ENCODE measurements around the gene RPF1.
"Not testable (repeated sequence)": the region's sequence is repeated elsewhere in the genome, so short reads cannot be mapped to it uniquely, and the experiment has no call there.

Gene RPF1

DNA sequence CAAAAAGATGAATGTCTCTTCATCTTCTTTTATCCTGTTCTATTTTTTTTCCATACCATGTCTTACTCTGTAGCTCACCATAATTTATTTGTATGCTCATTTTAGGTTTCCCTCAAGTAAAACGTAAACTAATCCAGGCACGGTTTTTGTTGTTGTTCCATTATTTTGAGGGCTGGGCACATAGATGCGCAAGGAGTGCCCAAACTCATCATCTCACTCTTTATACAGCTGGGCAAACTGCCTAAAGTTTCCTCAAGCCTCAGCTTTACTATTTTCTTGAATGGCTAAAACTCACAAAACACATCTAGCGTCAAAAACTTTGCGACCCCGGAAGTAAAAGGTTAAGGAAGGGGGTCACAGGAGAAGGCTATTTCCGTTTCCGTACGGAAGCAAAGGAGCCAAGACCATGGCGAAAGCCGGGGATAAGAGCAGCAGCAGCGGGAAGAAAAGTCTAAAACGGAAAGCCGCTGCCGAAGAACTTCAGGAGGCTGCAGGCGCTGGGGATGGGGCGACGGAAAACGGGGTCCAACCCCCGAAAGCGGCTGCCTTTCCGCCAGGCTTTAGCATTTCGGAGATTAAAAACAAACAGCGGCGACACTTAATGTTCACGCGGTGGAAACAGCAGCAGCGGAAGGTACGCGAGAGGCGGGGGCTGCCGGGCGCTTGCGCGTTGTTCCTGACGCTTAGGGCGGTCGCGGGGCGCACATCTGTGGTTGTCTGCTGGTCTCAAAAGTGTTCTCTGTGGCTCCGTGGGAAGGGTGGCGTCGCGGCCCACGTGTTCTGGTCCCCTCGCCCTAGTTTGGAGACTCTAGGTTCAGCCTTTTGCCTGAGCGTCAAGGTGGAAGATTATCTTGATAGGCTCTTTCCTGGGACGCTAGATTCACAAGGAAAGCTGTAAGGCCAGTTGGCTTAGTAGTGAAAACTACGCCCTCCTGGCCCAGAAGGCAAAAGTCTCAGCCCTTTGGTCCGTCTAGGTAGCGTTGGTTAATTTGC lies at the start of gene RPF1:
RPF1 (plus strand) TSS at position 391 of the 993 bp plus-strand sequence; CDS start at position 407, 16 bp downstream.
- peak; percentile 46 for DNase-seq

GRCh38 chr1:84430546-84430945 lies 48.5 kb upstream of the RPF1 start:
- no peak for DNase-seq

DNA sequence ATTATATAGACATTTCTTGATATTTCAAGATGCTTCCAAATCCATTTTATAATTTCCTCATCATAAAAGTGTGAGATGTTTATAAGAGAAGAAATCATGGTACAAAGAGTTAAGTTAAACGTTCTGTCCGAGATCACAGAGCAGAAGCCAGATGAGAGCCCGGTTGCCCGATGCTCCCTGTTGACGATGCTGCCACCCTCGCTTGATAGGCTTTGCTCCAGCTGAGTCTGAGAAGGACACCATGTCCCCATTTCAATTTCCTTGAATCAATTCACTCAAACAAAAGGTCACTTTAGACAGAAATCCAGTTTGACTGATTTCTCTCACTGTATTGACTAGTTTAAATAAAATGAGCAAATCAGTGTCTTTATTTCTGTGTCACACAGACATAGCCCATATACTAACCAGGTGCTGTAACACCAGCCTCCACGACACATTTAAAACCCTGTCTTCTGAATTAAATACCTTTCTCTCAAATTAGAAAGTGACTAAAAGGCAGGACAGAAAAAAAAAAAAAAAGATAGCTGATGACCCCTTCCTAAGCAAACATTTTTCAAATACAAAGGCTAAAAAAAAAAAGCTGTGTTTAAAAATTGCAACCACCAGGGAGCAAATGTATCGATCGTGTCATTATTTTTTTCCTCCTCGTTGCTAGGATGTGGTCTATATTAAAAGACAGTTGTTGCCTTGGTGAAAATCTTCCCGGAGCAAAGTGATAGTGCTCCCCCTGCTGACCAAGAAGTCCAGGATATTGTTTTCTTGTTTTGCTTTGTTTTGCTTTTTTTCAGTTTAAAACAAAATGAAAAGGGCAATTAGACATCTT lies 45.6 kb upstream of the RPF1 start:
- peak; percentile 71 for DNase-seq

- no peak for DNase-seq
Observed at GRCh38 chr1:84434081-84434769, 44.8 kb upstream of the RPF1 start.

DNA sequence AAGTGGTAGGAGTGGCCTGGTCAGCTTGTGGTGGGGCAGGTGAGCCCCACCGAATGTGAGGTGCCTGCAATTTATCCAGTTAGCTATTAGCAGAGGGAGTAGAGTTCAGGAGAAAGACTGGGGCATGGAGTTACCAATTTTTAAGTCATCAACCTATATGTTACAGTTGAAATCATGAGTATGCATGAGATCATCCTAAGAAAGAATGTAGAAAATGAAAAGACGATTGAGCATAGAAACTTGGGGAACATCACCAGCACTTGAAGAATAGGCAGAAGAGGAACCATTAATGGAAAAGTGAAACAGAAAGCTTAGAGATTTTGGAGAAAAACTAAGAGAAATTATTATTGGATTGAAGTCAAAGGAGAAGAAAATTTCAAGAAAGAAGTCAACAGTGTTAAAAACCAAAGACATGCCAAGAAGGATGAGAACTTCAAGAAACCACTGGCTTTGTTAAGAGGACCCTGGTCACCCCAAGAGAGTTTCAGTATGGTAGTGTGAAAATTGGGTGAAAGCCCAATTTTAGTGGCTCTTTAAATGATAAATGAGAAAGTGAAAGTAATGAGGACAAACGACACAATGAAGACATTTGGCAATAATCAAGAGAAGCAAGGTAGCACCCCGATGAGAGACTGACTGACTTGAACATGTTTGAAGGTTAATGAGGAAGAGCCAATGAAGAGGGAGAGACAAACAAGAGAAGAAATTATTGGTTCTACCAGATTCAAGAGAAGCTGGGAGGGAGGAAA lies 44.1 kb upstream of the RPF1 start:
- no peak for DNase-seq

GRCh38 chr1:84436876-84437655 lies 42.0 kb upstream of the RPF1 start:
- no peak for DNase-seq

DNA sequence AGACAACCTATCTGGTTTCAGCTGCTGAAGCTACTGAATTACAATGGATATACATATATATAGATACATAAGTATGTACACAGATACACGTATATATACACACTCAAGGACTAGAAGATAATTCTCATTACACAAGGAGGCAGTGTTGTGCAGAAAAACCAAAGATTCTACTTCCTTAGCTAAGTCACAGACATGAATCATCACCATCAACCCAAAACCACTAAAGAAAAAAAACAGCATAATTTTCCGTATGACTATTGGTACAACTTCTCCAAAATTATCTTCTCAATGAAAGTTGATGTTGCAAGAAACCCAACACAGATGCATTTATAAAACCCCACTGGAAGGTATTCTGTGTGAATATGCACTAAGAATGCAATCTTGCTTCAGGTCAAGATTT lies 36.8 kb upstream of the RPF1 start:
- peak; percentile 11 for DNase-seq

DNA sequence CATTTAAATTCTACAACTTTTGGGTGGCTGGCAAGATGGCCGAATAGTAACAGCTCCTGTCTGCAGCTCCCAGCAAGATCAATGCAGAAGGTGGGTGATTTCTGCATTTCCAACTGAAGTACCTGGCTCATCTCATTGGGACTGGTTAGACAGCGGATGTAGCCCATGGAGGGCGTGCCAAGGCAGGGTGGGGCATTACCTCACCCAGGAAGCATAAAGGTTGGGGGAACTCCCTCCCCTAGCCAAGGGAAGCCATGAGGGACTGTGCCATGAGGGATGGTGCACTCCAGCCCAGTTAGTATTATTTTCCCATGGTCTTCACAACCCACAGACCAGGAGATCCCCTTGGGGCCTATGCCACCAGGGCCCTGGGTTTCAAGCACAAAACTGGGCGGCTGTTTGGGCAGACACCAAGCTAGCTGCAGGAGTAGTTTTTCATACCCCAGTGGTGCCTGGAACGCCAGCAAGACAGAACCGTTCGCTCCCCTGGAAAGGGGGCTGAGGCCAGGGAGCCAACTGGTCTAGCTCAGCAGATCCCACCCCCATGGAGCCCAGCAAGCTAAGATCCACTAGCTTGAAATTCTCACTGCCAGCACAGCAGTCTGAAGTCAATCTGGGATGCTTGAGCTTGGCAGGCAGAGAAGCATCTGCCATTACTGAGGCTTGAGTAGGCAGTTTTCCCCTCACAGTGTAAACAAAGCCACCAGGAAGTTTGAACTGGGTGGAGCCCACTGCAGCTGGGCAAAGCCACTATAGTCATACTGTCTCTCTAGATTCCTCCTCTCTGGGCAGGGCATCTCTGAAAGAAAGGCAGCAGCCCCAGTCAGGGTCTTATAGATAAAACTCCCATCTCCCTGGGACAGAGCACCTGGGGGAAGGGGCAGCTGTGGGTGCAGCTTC lies 36.1 kb upstream of the RPF1 start:
- not testable (repeated sequence) for DNase-seq

DNA sequence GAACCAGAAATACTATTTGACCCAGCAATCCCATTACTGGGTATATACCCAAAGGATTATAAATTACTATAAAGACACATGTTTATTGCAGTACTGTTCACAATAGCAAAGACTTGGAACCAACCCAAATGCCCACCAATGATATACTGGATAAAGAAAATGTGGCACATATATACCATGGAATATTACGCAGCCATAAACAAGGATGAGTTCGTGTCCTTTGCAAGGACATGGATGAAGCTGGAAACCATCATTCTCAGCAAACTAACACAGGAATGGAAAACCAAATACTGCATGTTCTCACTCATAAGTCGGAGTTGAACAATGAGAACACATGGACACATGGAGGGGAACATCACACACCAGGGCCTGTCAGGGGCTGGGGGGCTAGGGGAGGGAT lies 30.4 kb upstream of the RPF1 start:
- not testable (repeated sequence) for DNase-seq

DNA sequence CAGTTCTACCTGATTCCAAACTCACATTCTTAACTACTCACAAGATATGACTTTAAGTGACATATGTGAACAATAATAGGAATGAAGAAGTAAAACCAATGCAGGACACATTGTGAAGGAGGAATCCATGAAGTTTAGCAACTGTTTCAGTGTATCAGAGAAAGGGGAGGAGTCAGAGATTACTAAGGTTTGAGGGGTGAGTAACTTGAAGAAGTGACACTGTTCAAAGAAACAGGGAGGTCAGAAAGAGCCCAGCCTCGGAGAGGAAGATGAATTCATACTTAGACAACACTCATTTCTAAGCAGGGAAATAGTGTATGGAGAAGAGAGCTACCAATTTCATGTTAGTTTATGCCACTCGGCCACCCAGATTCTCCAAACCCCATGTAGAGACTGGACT lies 28.2 kb upstream of the RPF1 start:
- DNase-seq, result no peak

GRCh38 chr1:84452436-84452835 lies 26.6 kb upstream of the RPF1 start:
- DNase-seq, result no peak

- DNase-seq, result no peak
Observed at GRCh38 chr1:84462118-84462517, 16.9 kb upstream of the RPF1 start.

DNA sequence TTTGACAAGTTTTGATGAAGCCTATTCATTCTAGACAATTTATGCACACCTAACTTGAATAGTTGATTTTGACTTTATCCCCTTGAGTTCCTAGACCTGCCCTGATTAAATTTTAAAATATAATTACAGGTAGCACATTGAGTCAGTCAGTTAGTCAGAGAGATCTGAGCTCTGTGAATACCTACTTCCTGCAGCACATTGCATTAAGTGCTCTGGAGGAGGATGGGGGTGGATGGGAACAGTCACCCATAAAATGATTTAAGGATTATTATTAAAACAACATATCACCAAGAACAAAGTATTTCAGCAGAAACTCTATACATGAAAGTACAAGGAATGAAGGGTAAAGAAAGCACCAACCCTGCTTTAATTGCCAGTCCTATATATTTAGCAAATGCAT lies 11.8 kb upstream of the RPF1 start:
- DNase-seq, result no peak

DNA sequence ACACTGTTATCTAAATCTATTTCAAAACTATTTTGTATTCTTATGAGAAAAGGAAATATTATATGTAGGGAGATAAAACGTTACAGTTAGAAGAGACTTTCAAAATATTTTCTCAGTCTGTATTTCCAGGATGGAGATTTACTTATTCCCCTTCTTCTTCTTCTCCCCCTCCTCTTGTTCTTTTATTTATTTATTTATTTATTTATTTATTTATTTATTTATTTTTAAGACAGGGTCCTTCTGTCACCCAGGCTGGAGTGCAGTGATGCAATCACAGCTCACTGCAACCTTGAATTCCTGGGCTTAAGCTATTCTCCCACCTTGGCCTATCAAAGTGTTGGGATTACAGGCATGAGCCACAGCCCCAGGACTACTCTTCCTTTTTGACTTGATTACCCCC lies 2.8 kb upstream of the RPF1 start:
- no peak for DNase-seq

GRCh38 chr1:84479998-84480397 lies 932 bp downstream of the RPF1 start:
- DNase-seq, result no peak

GRCh38 chr1:84480650-84481049 lies 1.6 kb downstream of the RPF1 start:
- DNase-seq, result no peak

DNA sequence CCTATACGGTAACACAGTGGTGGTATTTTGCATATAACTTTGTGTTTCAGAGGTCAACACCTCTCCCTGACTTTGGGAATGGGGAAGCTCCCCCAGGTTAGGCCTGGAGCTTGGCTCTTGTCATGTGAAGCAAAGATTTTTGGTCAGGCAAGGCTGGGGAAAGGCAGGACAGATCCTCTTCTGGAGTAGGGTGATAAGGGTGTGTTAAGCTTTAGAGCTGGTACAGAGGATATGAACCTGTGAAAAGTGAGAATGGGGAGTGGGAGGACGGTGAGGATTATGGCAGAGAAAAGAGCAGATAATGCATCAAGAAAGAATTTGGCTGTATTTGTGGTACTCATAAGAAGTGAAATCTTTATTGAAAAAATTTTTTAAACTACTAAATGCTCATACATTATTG lies 2.3 kb downstream of the RPF1 start:
- no peak for DNase-seq

DNA sequence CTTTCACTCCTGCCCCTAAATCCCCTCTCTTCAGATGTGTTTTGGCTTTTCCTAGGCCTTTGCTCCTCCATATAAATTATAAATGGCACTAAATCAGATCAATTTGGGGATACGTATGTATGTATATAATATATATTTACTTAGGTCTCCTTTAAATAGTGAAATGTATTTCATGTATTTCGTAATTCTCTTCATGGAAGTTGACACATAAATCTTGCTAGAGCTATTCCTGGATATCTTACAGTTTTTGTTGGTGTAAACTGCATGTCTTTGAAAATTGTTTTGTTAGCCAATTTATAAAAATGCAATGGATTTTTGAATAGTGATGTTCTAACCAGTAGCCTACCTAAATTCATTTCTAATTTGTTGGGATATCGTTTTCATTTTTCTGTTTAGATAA lies 9.0 kb downstream of the RPF1 start:
- DNase-seq, result no peak

DNA sequence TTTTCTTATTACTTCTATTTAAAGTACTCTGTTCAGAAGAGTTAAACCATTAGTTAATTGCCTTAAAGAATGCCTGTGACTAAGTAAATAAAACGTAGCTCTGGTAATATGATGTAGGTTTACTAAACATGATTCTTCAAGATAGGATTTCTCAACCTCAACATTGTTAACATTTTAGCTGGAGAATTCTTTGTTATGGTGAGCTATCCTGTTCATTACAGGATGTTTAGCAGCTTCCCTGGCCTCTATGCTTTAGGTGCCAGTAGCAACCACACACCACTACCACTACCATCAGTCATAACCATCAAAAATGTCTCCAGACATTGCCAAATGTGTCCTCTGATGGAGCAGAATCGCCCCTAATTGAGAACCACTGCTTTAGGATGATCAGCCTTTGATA lies 10.7 kb downstream of the RPF1 start:
- no peak for DNase-seq

DNA sequence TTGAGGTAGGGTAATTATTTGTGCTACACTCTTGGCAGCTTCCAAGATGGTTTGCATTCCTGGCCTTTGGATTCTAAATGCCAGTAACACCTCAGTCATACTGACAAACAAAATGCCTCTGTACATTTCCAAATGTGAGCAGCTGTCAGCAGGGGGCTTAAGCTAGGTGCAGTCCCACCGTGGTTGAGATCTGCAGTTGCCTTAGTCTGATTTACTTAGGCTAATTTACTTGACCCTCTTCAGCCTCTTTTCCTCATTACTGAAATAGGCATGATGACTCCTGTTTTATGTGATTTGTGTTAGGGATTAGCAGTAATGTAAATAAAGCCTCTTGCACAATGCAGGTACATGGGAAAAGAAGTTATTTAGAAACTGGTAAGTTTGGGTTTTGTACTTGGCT lies 13.7 kb downstream of the RPF1 start:
- no peak for DNase-seq

- DNase-seq, result no peak
Observed at GRCh38 chr1:84493747-84494146, 14.7 kb downstream of the RPF1 start.
